HG03103 (cell line): ENCODE results near the gene GHR.

Experiments used
- ATAC-seq: cut with Tn5 transposase; IDR thresholded peaks from one replicate; pipeline ENCODE4 v1.9.1; 2021; ENCODE audit warnings: low read depth; ENCODE audit not compliant: unreplicated experiment

Gene GHR

DNA sequence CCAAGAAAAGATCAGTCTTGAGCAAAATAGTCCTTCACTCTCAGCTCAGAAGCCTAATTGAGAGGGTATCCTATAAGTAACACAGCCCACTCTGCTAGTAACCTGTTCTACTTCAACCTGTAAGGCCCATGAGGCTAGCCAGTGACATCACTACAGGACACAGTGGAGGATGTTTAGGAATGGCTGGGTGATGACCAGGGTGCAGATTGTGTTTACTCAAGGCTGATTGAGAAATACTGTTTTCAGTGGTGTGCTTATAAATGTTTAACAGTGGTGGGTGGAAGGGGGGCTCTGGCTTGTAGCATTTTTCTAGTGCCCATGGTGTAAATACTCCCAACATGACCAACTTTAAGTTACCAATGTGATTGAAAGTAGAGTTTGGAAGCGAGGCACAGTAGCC lies 173.6 kb downstream of the GHR start:
- no peak for ATAC-seq

DNA sequence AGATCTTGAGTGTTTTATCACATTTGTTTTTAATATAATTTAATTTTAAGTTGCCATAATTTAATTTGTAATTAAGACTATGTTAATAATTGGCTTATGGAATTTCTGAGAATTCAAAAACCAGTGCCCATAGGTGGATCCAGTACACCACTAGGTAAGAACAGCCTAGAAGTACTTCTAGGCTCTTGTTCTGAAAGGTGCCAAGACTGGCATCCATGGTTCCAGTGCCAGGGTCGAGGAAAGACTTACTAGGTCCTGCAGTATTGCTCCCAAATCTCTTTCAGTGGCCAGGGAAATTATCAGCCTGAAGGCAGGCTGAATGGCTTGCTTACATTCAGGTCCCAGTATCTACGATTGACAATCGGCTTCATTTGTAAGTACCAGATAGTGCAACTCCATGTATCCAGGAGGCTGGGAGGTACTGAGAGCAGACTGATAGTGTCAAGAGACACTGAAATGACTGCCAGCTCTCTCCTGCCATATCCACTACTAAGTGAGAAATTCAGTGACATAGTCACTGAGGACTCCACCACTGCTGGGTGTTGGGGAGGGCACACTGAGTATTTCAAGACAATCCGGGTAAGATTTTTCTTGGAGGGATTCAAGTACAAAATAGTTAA lies 174.2 kb downstream of the GHR start:
- no peak for ATAC-seq

DNA sequence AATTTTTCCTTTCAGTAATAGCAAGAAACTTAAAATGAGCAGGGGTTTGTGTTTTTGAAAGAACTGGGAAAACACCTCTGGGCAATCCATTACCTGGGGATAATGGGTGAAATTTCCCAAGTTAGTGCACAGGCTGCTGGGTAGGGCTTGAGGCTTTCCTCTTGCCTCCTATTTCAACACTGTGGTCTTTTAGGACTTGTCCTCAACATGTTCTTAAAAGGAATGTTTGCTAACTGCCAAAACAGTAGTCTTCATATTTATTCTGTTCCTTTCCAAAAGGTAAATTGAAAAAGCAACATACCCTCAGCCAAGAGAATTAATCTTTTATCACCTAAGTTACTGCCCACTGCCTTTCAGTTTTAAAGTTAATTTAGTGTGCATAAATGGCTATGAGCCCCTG lies 175.1 kb downstream of the GHR start:
- no peak for ATAC-seq

DNA sequence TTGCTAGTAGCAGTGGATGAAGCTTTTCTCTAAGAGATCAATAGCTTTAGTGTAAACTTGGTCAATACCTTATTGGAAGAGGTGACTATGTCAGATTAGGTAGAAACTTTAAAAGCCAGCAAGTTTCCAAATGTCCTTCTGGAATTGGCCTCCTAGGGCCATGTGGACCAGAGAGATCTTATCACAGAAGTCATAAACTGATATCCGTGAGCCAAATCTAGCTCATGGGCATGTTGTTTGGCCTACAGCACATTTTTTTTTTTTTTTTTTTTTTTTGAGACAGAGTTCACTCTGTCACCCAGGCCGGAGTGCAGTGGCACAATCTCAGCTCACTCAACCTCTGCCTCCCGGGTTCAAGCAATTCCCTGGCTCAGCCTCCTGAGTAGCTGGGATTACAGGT lies 175.9 kb downstream of the GHR start:
- ATAC-seq: no peak

DNA sequence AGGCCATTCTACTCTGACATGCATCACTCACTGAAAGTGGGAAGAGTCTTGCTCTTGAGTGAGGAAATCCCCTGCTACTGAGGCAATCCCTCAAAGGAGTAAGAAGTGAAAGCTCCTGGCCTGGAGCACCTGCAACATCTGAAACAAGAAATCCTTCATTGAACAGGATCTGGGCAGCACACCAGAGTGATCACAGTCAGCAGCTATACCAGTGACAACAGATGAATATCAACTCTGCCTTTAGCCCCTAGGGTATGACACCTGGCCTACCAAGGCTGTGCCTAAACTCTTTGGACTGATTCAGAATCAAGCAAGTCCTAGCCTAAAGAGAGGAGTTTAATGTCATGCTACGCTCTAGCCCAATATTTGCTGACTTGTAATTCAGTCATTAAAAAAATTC lies 177.2 kb downstream of the GHR start:
- ATAC-seq: no peak

DNA sequence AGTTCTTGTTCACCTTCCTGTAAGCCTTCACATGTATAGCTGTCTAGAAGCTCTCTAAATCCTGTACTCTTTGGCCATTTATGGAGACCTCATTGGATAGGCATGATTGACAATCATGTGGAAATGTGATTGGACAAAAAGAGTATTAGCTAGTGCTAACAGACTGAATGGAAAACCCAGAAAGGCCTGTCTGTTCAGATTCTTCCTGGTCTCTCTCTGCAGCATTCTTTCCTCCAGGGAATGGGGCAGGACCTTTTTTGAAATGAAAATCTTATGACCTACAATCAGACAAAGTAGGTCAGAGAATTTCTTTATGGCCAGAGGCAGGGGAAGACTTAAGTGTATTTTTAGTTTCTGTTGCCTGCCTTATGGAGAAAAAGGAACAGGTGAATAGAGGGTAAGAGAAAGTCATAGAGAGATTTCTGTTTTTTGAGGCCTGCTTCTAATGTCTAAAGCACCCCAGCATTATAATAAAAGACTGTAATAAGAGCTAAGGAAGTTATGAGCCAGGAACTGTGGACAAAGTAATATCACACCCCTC lies 181.0 kb downstream of the GHR start:
- ATAC-seq: no peak

DNA sequence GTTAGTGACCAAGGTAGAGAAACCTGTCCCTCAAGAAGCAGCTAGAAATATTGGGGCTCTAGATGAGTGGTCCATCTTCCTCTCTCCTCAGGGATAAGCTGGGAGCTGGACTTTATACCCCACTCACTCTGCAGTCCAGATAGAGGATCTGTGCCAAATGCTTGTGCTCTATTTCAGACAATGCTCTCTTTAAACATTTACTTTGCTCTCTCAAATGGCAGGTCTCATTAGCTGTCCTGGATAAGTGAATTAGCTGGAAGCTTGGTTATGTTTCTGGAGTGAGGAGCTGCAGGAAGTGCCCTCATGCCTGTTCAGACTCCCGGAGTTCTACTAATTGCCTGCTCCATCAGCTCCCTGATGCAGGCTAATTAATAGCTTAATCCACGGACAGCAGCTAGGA lies 182.3 kb downstream of the GHR start:
- ATAC-seq: no peak

DNA sequence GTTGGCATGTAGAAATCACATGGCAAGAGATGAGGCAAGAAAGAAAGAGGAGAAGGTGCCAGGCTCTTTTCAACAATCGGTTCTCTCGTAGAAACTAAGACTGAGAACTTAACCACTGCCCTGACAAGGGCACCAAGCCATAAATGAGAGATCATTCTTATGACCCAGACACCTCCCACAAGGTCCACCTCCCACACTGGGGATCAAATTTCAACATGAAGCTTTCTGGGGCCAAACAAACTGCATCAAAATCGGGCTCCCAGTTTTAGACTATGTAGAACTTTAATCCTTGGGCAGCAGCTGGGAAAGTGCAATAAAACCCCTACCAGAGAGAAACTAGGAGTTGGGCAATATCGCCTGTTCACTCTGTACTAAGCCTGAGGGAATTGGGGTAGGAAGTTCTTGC lies 183.2 kb downstream of the GHR start:
- no peak for ATAC-seq

DNA sequence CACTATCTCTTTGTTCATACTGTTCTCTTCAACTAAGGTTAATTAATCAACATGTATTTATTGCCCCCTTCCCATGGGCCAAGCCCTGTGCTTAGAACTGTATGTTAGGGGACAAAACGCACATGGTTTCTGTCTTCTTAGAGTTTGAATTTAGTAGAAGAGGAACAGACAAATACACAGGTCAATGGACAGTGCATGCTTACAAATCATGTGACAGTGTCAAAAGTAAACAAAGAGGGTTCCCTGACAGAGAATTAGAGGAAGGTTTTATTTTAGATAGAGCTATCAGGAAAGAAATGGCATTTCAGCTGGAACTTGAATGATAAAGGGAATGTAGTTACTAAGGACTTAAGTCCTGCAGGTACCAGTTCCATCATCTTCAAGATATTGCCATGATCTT lies 188.2 kb downstream of the GHR start:
- no peak for ATAC-seq

DNA sequence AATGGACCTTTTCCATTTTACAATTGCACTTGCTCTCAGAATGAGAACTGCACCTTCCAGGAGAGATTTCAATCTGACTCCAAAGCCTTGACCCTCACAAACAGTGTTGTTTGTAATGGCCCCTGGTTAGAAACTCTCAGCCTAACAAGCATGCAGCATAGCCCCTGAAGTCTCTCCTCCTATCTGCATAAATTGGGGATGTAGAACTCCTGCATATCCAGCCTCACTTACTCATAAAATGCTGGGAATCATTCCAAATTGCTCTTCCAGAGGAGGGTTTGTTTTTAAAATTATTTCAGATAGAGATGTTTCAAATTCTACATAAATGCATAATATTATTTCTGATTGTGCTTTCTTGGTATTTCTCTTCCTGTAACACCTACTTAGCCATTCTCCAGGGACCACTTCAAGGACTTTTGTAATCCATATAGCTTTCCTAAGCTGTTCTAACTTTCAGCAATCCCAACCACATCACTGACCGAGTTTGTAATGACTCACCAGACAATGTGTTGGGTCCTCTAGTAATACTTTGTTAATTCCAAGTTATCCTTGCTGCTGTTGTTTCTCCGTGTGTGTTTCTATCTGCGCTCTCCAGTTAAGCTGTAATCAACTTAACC lies 189.6 kb downstream of the GHR start:
- ATAC-seq: no peak

DNA sequence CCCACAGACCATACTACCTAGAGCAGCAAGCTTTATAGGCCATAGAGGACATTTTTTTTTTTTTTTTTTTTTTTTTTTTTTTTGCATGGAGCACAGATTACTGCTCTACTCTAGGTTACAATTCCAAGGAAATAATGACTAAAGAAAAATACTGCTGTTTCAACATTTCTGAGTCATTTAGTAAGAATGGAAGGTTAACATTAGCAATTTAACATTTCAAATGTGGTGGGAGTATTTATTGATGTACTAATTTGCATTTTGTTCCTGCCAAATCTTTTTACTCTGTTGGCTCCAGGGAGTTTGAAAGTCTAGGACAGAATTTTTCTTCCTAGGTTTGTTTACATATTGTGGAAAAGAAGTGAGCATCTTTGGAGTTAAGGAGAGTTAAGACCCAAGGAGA lies 191.3 kb downstream of the GHR start:
- ATAC-seq: no peak

DNA sequence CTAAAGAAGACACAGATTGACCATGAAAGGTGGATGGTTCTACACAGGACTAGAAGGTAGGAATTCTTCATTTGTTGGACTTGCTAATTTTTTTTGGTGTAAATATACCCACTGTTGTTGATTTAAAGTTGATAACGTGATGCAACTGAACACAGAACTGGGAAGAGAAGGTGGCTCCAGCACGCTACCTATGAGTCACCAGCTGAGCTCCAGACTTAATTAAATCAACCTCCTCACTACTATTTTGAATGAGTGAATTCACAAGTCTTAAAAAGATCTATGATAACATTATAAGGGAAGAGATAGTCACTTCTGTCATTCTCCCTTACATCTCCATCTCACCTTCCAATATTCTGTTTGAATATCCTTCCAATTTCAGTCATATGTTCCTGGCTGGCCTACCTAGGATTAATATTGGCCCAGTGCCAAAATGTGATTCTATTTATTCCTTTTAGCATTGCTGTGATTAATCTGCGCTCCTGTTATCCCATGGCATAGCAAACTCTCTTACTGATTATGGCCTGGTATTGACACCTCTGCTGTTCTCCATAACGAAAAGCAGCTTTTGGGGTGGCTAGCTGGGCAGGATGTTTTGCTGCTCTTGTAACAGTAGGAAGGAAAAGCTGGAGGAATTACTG lies 197.5 kb downstream of the GHR start:
- no peak for ATAC-seq

DNA sequence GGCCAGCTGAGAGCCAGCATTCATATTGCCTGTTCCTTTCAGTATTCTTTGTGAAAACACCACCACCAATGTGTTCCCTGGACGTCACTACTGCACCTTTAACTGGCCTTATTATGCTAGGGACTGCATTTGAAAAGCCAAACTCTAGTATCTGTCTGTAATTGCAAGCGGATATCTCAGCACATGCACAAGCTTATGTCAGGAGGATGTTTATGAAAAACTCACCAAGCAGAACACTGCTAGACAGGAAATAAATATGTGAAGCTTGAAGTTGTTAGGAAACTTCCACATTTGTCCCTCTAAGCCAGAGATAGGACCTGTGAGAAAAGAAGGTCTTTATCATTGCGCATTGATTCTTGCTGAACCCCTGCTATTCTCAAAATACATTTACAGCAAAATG lies 198.0 kb downstream of the GHR start:
- no peak for ATAC-seq

DNA sequence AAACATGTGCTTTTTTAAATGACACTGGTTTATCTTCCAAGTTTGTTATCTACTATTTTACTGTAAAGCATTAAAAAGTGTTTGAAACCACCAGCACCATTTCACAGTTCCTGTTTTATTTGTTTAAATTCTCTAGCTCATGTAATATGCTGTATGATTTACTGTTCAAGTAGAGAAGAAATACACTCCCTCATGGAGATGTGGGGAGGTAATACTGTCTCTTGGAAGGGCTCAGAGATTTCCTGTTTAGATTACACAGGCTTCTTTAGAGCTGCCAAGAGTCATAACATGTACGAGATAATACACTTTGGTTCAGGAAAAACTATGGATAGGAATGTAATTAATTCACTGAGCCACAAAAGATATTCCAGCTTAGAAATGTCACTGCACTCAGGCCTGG lies 198.4 kb downstream of the GHR start:
- no peak for ATAC-seq

DNA sequence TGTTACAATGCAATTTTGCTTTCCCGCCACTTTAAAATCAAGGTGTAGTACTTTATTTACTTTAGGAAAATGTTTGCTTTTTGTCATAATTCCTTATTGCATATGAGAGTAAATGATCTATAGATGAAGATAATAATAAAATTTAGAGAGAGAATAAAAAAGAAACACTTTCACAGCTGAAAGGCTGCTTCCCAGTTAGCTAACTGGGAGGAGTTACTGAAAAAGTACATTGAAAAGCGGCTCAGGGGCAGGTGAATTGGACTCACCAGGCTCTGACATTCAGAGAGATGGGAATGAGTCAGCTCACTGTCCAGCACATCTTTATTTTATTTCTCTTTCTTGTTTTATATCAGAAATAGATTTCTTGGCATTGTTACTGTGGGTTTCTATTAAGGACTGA lies 201.7 kb downstream of the GHR start:
- no peak for ATAC-seq

DNA sequence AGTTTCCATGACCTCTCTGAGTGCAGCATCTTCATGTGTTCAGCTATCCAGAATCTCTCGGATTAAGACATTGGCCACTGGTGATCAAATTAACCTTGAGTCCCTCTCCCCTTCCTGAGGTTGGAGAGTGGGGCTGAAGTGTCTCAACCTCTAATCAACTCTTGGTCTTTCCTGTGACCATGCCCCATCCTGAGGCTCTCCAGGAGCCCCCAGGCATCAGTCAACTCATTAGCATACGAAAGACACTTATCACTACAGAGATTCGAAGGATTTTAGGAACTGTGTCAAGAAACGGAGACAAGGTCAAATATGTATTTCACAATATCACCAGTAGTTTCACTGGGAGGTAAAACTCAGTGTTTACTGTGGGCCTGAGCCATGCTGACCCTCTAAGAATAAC lies 203.2 kb downstream of the GHR start:
- ATAC-seq: no peak

DNA sequence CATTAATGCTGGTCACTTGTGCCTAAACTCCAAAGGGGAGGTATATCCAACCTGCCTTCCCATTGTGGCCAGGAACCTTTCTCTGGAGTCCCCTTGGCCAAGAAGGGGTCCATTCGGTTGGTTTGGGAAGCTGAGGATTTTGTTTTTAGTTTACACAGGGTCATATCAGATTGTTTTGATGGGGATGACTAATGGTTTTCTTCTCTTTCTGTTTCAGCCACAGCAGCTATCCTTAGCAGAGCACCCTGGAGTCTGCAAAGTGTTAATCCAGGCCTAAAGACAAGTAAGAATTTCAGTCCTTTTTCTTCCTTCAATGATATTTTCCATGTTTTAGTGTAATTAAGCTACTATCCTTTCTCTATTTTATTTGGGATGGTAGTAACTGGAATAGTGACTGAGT lies 205.6 kb downstream of the GHR start:
- ATAC-seq: no peak

DNA sequence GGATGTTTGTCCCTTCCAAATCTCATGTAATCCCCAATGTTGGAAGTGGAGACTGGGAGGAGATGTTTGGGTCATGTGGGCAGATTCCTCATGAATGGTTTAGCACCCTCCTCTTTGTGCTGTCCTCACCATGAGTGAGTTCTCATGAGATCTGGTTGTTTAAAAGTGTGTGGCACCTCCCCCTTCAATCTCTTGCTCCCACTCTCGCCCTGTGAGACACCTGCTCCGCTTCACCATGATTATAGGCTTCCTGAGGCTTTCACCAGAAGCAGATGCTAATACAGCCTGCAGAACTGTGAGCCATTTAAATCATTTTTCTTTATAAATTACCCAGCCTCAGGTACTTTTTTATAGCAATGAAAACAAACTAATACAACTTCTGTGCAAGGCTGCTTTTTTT lies 206.0 kb downstream of the GHR start:
- ATAC-seq: no peak

DNA sequence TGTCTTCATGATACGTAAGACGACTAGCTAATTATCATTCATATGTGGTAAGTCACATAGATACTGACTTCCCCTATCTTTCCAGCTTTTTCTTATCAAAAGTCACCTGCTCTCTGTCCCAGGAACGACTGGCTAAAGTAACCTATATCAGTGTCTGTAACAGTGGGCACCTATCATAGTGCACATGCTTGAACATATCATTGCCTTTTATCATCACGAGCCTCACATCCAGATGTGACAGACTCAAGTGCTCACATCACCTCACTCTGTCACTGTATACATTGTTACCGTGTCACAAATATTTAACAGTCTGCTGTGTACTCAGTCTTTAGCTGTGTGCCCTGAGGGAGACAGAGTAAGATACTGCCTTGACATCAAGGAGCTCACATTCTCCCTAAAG lies 208.0 kb downstream of the GHR start:
- no peak for ATAC-seq

DNA sequence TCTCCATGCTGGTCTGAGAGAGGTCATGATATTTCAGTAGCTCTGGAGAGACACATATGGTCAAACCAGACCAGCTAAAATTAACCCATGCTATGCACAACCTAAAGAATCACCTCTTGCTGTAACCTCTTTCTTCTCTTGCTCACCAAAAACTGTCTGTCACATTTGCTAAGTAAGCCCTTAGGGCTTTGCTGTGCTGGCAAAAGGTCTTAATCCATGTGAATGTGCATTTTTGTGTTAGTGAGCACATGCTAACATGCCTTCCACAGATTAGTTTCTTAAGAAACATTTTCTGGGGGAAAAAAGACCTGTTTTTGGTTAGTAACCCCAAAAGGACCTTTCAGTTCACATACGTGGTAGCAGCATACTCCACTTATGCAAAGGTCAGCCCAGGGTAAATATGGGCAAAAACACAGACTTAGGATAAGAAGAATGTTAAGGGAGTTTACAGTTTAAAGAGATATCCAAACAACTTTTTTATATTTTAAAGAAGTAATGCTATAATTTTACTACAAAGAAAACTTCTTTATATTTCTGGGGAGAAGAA lies 209.2 kb downstream of the GHR start:
- no peak for ATAC-seq

DNA sequence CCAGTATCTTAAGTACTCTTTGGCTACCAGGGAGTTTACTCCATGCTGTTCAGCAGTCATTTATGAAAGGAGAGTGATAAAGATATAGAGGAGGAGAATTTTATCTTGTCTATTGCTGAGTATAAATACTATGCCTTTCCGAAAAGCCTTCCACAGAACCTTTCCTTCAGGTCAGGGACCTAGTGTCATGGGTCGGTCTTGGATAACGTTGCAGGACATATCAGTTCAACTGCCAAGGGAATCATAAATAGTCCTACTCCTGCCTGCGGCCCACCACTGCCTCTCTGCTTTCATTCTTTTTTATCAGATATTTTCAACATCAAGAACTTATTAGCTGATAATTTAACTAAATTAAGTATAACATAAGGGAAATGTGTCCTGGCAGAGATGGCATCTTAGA lies 211.3 kb downstream of the GHR start:
- ATAC-seq: no peak

DNA sequence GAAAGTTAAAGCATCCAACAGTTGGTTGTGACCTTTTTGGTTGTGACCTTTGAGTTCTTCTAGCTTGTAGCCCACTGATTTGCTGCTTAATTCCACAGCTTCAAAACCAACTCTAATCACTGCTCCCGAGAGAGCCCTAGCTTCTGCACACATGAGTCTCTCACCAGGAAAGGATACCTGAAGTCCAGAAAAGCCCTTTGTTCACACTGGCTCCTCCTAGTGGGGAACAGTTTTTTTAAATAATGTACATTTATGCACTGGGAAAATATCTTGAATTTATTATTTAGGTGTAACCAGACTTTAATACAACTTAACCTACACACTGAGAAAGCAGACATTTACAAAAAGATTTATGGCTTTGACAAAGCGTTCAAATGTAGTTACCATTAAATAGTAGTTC lies 213.2 kb downstream of the GHR start:
- no peak for ATAC-seq
